Vagina (tissue), 2 donors: Measurements from ENCODE around the gene ELAVL2. TPM values are rescaled to one million over a fixed set of nuclear protein-coding genes. Genes with fewer than 3 reads are reported as not detected.

Source experiments
- DNase-seq, 2 donors: peaks; one replicate each; pipeline ENCODE4 v3.0.0-alpha.2; 2017; ENCODE audit errors: extremely low spot score in 2 of 2
- H3K27ac ChIP-seq: fragments of 200-600 bp; sonication (generic); one replicate; pipeline ENCODE4 v1.5.1; 2019
- H3K27me3 ChIP-seq: fragments of 200-600 bp; sonication (generic); one replicate; pipeline ENCODE4 v1.5.1; 2019
- H3K36me3 ChIP-seq, 2 donors: fragments of 200-600 bp; sonication (generic); one replicate each; pipeline ENCODE4 v1.5.1; 2017 to 2019
- H3K4me1 ChIP-seq: fragments of 200-600 bp; sonication (generic); one replicate; pipeline ENCODE4 v1.5.1; 2019
- H3K4me3 ChIP-seq, 2 donors: fragments of 200-600 bp; sonication (generic); 1 replicate in 1 of 2; 2 replicates in 1 of 2; pipeline ENCODE4 v1.5.1; 2016 to 2019
- H3K9me3 ChIP-seq: fragments of 200-600 bp; sonication (generic); one replicate; pipeline ENCODE4 v1.5.1; 2019
- CTCF ChIP-seq, 3 experiments: fragments of 450-650 bp in 2 of 3; fragments of 200-600 bp in 1 of 3; sonication (generic) in 1 of 3; IDR thresholded peaks; one replicate each; pipeline ENCODE4 v1.5.1; 2017 to 2019; ENCODE audit warnings: antibody characterized with exemption in 3 of 3, mild to moderate bottlenecking in 2 of 3, moderate library complexity in 2 of 3
- POLR2A ChIP-seq, 2 donors: fragments of 450-650 bp; IDR thresholded peaks; one replicate each; pipeline ENCODE4 v1.6.1; 2017; ENCODE audit warnings: antibody characterized with exemption in 2 of 2, mild to moderate bottlenecking in 2 of 2, moderate library complexity in 2 of 2
- POLR2AphosphoS5 ChIP-seq, 2 donors: sonication (generic); formaldehyde crosslinking; IDR thresholded peaks; one replicate each; pipeline ENCODE4 v1.9.0; 2017; ENCODE audit warnings: antibody characterized with exemption in 2 of 2, mild to moderate bottlenecking in 2 of 2, low read depth in 1 of 2; ENCODE audit not compliant: insufficient read depth in 1 of 2
- intact Hi-C: fragments of 100-400 bp; cut with DNase I; formaldehyde crosslinking; loops from one replicate; pipeline ENCODE4 v1.15.1; 2023
- total RNA-seq: library from RNA; depleted of rRNA; stranded (reverse); fragments of >200 nt; gene quantifications from one replicate; pipeline ENCODE4 v1.2.3, GENCODE V29; 2016

The ELAVL2 gene
- total RNA-seq, 1 donor from 2014 or later = 2.2 TPM

GRCh38 chr9:23663536-23663935 is 162.5 kb downstream of the ELAVL2 start:
- Histone ChIP-seq H3K4me1 (peaks cover 8% of the 10 kb centered on the region), H3K27me3 (no peaks in the 10 kb centered on the region), H3K9me3 (no peaks in the 10 kb centered on the region), H3K36me3 (no peaks in the 10 kb centered on the region), H3K27ac (no peak overlapping the region), H3K4me3 (no peak overlapping the region)
- intact Hi-C loops = no loop called here
- TF ChIP-seq POLR2AphosphoS5 (IDR thresholded peaks at IDR 0.05; ENCODE audit: insufficient read depth in 1 of 2, low read depth in 1 of 2) = peak in 1 of 2 donors; percentile 23
- TF ChIP-seq POLR2A (IDR thresholded peaks at IDR 0.05) = no peak
- TF ChIP-seq CTCF (IDR thresholded peaks at IDR 0.05) = no peak
- no peak for DNase-seq

- no peak overlapping the region for H3K27ac ChIP-seq
- H3K4me1 ChIP-seq = peaks cover 8% of the 10 kb centered on the region
- H3K9me3 ChIP-seq = no peaks in the 10 kb centered on the region
- no peaks in the 10 kb centered on the region for H3K36me3 ChIP-seq
- DNase-seq = no peak
- no peaks in the 10 kb centered on the region for H3K27me3 ChIP-seq
- no peak overlapping the region for H3K4me3 ChIP-seq
- intact Hi-C loops = no loop called here
- TF ChIP-seq POLR2AphosphoS5 (IDR thresholded peaks at IDR 0.05; ENCODE audit: insufficient read depth in 1 of 2, low read depth in 1 of 2) = no peak
- no peak for TF ChIP-seq POLR2A (IDR thresholded peaks at IDR 0.05)
- no peak for TF ChIP-seq CTCF (IDR thresholded peaks at IDR 0.05)
Observed at GRCh38 chr9:23663125-23663524, 162.9 kb downstream of the ELAVL2 start.

GRCh38 chr9:23662320-23662719 is 163.7 kb downstream of the ELAVL2 start:
- TF ChIP-seq POLR2A (IDR thresholded peaks at IDR 0.05) (no peak), CTCF (IDR thresholded peaks at IDR 0.05) (no peak), POLR2AphosphoS5 (IDR thresholded peaks at IDR 0.05; ENCODE audit: insufficient read depth in 1 of 2, low read depth in 1 of 2) (no peak)
- H3K36me3 ChIP-seq = no peaks in the 10 kb centered on the region
- no peaks in the 10 kb centered on the region for H3K27me3 ChIP-seq
- no peak overlapping the region for H3K27ac ChIP-seq
- no peaks in the 10 kb centered on the region for H3K9me3 ChIP-seq
- H3K4me1 ChIP-seq = peaks cover 8% of the 10 kb centered on the region
- DNase-seq = no peak
- H3K4me3 ChIP-seq = no peak overlapping the region
- intact Hi-C loops = no loop called here

GRCh38 chr9:23659346-23660006 is 166.6 kb downstream of the ELAVL2 start:
- intact Hi-C loops = no loop called here
- TF ChIP-seq POLR2A (IDR thresholded peaks at IDR 0.05) (no peak), CTCF (IDR thresholded peaks at IDR 0.05) (no peak), POLR2AphosphoS5 (IDR thresholded peaks at IDR 0.05; ENCODE audit: insufficient read depth in 1 of 2, low read depth in 1 of 2) (no peak)
- H3K27me3 ChIP-seq = no peaks in the 10 kb centered on the region
- no peak for DNase-seq
- no peaks in the 10 kb centered on the region for H3K9me3 ChIP-seq
- H3K4me3 ChIP-seq = no peak overlapping the region
- peaks cover 8% of the 10 kb centered on the region for H3K4me1 ChIP-seq
- H3K36me3 ChIP-seq = no peaks in the 10 kb centered on the region
- H3K27ac ChIP-seq = no peak overlapping the region
